Hepatocyte (in vitro differentiated cells): ENCODE data around the gene LRSAM1. TPM values are rescaled to one million over a fixed set of nuclear protein-coding genes. Genes with fewer than 3 reads are reported as not detected.

ENCODE experiments used
- DNase-seq: peaks from one replicate; pipeline ENCODE4 v3.0.0-alpha.2; 2016; ENCODE audit warnings: low spot score
- H2AFZ ChIP-seq: fragments of 200-600 bp; sonication (generic); 2 replicates; pipeline ENCODE4 v1.6.0; 2016; ENCODE audit warnings: antibody characterized with exemption, mild to moderate bottlenecking
- H3K27ac ChIP-seq: fragments of 200-600 bp; sonication (generic); 2 replicates; pipeline ENCODE4 v1.5.1; 2016; ENCODE audit warnings: mild to moderate bottlenecking
- H3K27me3 ChIP-seq: fragments of 200-600 bp; sonication (generic); 2 replicates; pipeline ENCODE4 v1.6.1; 2016
- H3K36me3 ChIP-seq: fragments of 200-600 bp; sonication (generic); replicated peaks from 2 replicates; pipeline ENCODE4 v1.5.1; 2016; ENCODE audit warnings: low read depth; ENCODE audit not compliant: insufficient read depth
- H3K4me1 ChIP-seq: fragments of 200-600 bp; sonication (generic); 2 replicates; pipeline ENCODE4 v1.5.1; 2016; ENCODE audit warnings: mild to moderate bottlenecking, moderate library complexity; ENCODE audit not compliant: insufficient read depth
- H3K4me2 ChIP-seq: fragments of 200-600 bp; sonication (generic); 2 replicates; pipeline ENCODE4 v1.6.0; 2016
- H3K4me3 ChIP-seq: fragments of 200-600 bp; sonication (generic); 2 replicates; pipeline ENCODE4 v1.5.1; 2016; ENCODE audit warnings: mild to moderate bottlenecking
- H3K79me2 ChIP-seq: fragments of 200-600 bp; sonication (generic); 2 replicates; pipeline ENCODE4 v1.6.0; 2017; ENCODE audit warnings: mild to moderate bottlenecking
- H3K9me2 ChIP-seq: fragments of 200-600 bp; sonication (generic); replicated peaks from 2 replicates; pipeline ENCODE4 v1.6.0; 2017; ENCODE audit warnings: mild to moderate bottlenecking; ENCODE audit not compliant: insufficient read depth
- H3K9me3 ChIP-seq: fragments of 200-600 bp; sonication (generic); 2 replicates; pipeline ENCODE4 v1.5.1; 2016; ENCODE audit warnings: low read depth, mild to moderate bottlenecking
- H4K20me1 ChIP-seq: fragments of 200-600 bp; sonication (generic); 2 replicates; pipeline ENCODE4 v1.6.0; 2016; ENCODE audit warnings: mild to moderate bottlenecking; ENCODE audit not compliant: insufficient read depth, poor library complexity, severe bottlenecking
- EZH2 ChIP-seq: fragments of 200-600 bp; sonication (generic); IDR thresholded peaks from 2 replicates; pipeline ENCODE4 v1.6.1; 2016; ENCODE audit warnings: antibody characterized with exemption, mild to moderate bottlenecking, borderline replicate concordance
- EZH2phosphoT487 ChIP-seq: fragments of 200-600 bp; sonication (generic); IDR thresholded peaks from one replicate; pipeline ENCODE4 v1.6.1; 2018; ENCODE audit warnings: antibody characterized with exemption, mild to moderate bottlenecking, low read depth, moderate library complexity; ENCODE audit not compliant: unreplicated experiment, severe bottlenecking
- WGBS: methylation state at CpG from one replicate; pipeline ENCODE4 v1.1.6; 2016; ENCODE audit warnings: low lambda C conversion rate; ENCODE audit errors: missing lambda C conversion rate; 5-methylcytosine and 5-hydroxymethylcytosine counted together
- polyA plus RNA-seq: library from polyadenylated mRNA; unstranded; fragments of >200 nt; fragmentation: Nextera tagmentation; extraction: Ambion mirVana; gene quantifications from 2 replicates; pipeline ENCODE4 v1.2.1, GENCODE V29; 2016
- total RNA-seq: library from RNA; depleted of rRNA; stranded (reverse); fragments of >200 nt; gene quantifications from 2 replicates; pipeline ENCODE4 v1.2.3, GENCODE V29; 2014
- TF ChIP-seq, protein P1 (sequence below): fragments of 200-600 bp; sonication (generic); IDR thresholded peaks from 2 replicates; pipeline ENCODE4 v1.5.1; 2016; ENCODE audit warnings: antibody characterized with exemption, mild to moderate bottlenecking; ENCODE audit not compliant: poor library complexity

The LRSAM1 gene
- total and polyA plus RNA-seq, 2 experiments from 2014 or later: 10.7 to 19.4 TPM

DNA sequence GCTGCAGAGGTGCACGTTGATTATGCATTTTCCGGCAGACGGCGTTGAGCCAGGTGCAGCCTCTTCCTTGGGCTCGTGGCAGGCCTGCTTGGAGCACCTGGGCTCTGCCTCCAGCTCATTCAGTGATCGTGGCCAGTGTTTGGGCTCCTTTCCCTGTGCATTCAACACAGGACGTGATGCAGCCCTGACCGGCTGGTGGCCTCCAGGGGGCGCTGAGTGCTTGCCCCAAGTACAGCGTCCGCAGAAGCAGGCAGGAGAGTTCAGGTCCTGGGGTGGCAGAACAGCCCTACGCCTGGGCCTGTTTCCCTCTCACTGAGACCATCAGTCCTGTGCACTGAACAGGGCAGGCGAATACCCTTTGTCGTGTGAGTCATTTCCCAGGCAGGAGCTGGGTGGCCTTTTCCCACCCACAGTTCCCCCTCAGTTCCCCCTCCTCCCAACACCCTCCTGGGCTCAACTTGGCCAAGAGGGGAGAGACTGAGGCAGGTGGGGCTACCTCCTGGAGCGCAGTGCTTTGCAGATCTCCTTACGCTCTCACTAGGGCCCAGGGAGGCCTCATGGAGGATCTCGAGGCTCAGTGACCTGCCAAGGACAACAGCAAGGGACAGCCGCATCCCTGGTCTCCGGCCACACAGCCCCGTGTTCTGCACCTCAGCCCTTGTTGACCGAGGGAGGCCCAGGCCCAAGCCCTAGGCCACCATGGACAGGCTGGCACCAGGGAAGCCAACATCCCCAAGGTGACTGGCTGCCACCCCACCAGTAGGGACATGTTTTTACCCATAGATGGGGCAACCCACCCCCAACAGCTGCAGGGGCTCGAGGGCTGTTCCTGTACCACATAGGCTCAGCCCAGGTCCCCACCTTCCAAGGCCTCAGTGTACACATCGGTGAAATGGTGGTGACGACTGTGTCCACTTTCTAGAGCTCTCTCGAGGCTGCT lies 52.9 kb downstream of the LRSAM1 start:
- Histone ChIP-seq H3K27ac (no peak overlapping the region), H3K36me3 (no peaks in the 10 kb centered on the region), H3K4me2 (no peak overlapping the region), H3K9me2 (no peaks in the 10 kb centered on the region), H3K4me3 (no peak overlapping the region), H4K20me1 (no peaks in the 10 kb centered on the region), H3K9me3 (no peaks in the 10 kb centered on the region), H3K79me2 (no peaks in the 10 kb centered on the region), H2AFZ (no peak overlapping the region), H3K4me1 (no peaks in the 10 kb centered on the region), H3K27me3 (no peaks in the 10 kb centered on the region)
- 67% methylated on average over 25 of the region's 25 CpGs for WGBS
- peak; percentile 88 for DNase-seq
- TF ChIP-seq, protein P1, sequence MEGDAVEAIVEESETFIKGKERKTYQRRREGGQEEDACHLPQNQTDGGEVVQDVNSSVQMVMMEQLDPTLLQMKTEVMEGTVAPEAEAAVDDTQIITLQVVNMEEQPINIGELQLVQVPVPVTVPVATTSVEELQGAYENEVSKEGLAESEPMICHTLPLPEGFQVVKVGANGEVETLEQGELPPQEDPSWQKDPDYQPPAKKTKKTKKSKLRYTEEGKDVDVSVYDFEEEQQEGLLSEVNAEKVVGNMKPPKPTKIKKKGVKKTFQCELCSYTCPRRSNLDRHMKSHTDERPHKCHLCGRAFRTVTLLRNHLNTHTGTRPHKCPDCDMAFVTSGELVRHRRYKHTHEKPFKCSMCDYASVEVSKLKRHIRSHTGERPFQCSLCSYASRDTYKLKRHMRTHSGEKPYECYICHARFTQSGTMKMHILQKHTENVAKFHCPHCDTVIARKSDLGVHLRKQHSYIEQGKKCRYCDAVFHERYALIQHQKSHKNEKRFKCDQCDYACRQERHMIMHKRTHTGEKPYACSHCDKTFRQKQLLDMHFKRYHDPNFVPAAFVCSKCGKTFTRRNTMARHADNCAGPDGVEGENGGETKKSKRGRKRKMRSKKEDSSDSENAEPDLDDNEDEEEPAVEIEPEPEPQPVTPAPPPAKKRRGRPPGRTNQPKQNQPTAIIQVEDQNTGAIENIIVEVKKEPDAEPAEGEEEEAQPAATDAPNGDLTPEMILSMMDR: peak; percentile 87
- TF ChIP-seq EZH2phosphoT487: no peak

DNA sequence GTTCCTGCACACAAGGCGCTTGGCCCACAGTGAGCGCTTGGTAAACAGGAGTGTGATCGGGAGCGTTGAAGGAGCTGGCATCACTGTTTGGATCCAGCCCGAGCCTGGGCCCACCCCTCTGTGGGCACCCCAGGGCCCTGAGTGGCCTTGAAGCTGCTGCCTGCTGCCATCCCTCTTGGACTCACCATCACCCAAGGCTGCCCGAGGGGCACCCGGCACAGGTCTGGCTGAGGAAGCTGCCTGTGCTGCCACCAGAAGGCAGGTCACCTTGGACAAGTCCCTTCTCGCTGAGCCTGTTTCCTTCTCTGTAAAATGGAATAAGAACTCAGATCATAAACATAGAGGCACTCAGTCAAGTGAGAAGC lies 53.6 kb downstream of the LRSAM1 start:
- Histone ChIP-seq H3K4me3 (no peak overlapping the region), H3K27ac (no peak overlapping the region), H3K36me3 (no peaks in the 10 kb centered on the region), H3K79me2 (no peaks in the 10 kb centered on the region), H3K9me2 (no peaks in the 10 kb centered on the region), H2AFZ (no peak overlapping the region), H3K27me3 (no peaks in the 10 kb centered on the region), H4K20me1 (no peaks in the 10 kb centered on the region), H3K4me1 (no peaks in the 10 kb centered on the region), H3K4me2 (no peak overlapping the region), H3K9me3 (no peaks in the 10 kb centered on the region)
- TF ChIP-seq, protein P1: no peak
- TF ChIP-seq EZH2: no peak
- no peak for TF ChIP-seq EZH2phosphoT487
- no peak for DNase-seq
- 96% methylated on average over 8 of the region's 8 CpGs for WGBS

DNA sequence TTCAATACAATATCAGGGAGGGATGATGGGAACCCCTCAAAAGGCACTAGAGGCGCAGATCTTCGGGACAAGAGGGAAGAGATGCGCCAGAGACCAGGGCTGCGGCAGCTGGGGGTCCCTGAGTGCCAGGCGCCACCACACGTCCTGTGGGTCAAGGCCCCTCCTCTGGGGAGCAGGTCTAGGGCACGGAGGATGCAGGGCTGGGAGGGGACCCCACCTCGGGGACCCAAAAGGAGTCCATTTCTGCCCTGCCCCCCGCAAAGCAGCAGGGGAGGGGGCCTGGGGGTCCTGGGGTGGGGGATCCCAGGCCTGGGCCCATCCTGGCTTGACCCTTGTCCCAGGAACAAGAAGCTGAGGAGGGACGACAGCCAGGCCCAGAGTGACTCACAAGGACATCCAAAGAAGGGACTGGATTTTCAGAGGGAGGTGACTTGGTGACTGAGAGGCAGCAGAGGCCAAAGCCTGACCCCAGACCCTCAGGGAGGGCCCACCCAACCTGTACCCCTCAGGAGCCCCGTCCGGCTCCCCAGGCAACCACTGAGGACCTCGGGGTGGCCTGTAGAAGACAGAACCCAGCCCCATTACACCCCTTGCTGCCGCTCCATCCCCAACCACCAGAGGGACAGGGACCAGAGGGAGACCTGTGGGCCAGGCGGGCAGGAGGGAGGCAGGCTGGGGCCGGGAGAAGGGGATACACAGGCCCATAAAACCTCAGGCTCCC lies 54.2 kb downstream of the LRSAM1 start:
- WGBS: 85% methylated on average over 14 of the region's 16 CpGs
- DNase-seq: peak; percentile 58
- H3K36me3 ChIP-seq: no peaks in the 10 kb centered on the region

More for the DNA sequence above, 54.2 kb downstream of the LRSAM1 start:
- H2AFZ ChIP-seq: no peak overlapping the region
- no peaks in the 10 kb centered on the region for H3K27me3 ChIP-seq
- H4K20me1 ChIP-seq: no peaks in the 10 kb centered on the region
- no peaks in the 10 kb centered on the region for H3K79me2 ChIP-seq
- H3K4me2 ChIP-seq: no peak overlapping the region
- no peaks in the 10 kb centered on the region for H3K4me1 ChIP-seq
- TF ChIP-seq, protein P1: peak; percentile 47
- no peak for TF ChIP-seq EZH2
- H3K9me3 ChIP-seq: no peaks in the 10 kb centered on the region
- H3K27ac ChIP-seq: no peak overlapping the region
- H3K9me2 ChIP-seq: no peaks in the 10 kb centered on the region
- no peak overlapping the region for H3K4me3 ChIP-seq
